AG04449 (cell line): ENCODE results near the gene MIER2.

Source experiments
- CTCF ChIA-PET: fragments of 350-600 bp; formaldehyde crosslinking; extraction: SDS; loops from one replicate; lab custom pipeline; 2021; ENCODE audit warnings: antibody characterized with exemption; lab: Yijun Ruan, JAX
- POLR2A ChIA-PET: fragments of 400-600, 350-600 bp; formaldehyde crosslinking; extraction: SDS; loops from one replicate; lab custom pipeline; 2020; ENCODE audit warnings: antibody characterized with exemption, inconsistent platforms; lab: Yijun Ruan, JAX
- DNase-seq: peaks from one replicate; pipeline ENCODE4 v3.0.0-alpha.2; 2010; ENCODE audit warnings: low read depth, low spot score
- H3K4me3 ChIP-seq: 2 replicates; pipeline ENCODE4 v1.5.1; 2011; ENCODE audit warnings: low read depth, mild to moderate bottlenecking, control low read depth, low read length
- TF ChIP-seq, protein P1 (sequence below): IDR thresholded peaks from one replicate; pipeline ENCODE4 v1.5.1; 2011; ENCODE audit warnings: mild to moderate bottlenecking, moderate library complexity, low read length, control low read depth, inconsistent platforms; ENCODE audit not compliant: insufficient read depth; ENCODE audit errors: missing control alignments

Gene MIER2

DNA sequence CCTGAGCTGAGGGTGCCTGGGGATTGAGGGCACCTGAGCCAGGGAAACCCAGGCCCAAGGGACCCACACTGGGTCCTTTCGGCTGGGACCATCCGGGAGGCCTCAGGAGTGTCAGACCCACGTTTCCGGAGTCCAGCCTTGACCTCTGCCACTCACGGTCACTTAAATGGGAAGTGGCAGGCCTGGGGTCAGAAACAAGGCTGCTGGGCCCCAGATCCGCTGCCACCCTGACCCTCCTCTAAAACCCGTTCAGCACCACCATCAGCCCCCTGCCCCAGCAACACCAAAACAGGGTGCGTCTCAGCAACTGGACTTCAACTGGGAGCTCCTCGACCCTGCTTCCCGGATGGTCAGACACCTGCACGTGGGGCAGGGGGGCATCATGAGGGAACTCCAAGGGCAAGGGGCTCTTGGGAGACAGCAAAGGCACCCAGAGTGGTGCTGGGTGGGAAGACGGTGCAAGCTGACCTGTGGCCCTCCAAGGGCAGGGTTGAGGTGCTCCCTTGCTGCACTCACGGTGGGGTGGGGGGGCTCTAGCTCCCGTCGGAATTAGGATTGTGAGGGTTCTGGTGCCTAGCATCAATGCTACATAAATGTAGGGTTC, 52.2 kb downstream of the MIER2 start:
- TF ChIP-seq, protein P1, sequence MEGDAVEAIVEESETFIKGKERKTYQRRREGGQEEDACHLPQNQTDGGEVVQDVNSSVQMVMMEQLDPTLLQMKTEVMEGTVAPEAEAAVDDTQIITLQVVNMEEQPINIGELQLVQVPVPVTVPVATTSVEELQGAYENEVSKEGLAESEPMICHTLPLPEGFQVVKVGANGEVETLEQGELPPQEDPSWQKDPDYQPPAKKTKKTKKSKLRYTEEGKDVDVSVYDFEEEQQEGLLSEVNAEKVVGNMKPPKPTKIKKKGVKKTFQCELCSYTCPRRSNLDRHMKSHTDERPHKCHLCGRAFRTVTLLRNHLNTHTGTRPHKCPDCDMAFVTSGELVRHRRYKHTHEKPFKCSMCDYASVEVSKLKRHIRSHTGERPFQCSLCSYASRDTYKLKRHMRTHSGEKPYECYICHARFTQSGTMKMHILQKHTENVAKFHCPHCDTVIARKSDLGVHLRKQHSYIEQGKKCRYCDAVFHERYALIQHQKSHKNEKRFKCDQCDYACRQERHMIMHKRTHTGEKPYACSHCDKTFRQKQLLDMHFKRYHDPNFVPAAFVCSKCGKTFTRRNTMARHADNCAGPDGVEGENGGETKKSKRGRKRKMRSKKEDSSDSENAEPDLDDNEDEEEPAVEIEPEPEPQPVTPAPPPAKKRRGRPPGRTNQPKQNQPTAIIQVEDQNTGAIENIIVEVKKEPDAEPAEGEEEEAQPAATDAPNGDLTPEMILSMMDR, result no peak
- CTCF ChIA-PET, result interaction anchor here (1.9 kb wide), 1 partner anchor 25 kb away, joined by 9 read pairs; no protein-coding TSS in a partner anchor
- H3K4me3 ChIP-seq, result no peak overlapping the region
- DNase-seq, result no peak
- POLR2A ChIA-PET, result no interaction called here

DNA sequence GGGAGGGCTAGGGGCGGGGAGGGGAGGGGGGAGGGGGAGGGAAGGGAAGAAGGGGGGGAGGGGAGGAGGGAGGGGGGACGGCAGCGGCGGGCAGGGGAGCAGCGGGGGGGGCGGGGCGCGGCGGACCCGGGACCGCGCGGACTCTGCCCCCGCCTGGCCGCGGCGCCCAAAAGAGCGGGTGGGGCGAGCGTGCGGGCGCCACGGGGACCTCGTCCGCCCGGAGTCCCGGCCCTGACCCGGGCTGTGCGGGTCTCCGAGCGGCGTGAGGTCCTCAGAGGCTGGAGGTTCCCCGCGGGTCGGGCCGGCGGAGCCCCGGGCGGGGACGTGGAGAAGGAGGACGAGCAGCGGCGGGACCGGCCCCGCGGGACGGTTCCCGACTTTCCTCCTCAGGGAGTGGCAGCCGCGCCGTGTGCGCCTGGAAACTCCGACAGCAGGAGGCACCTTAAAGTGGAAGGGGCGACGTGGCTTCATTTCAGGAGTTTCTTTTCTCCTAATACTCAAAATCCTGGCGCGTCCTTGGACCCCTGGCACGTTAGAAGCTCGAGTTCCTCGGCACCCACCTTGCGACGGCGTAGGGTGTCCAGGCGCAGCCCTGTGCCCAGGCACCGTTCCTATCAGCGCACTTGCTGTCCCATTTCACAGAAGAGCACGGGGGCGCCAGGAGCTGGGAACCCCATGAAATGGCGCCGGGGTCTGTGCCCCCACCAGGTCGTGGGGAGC, 52.9 kb downstream of the MIER2 start:
- ChIA-PET CTCF (no interaction called here), POLR2A (no interaction called here)
- H3K4me3 ChIP-seq, result peak overlapping the region; percentile 18; the same call in 1 of the 2 replicates
- DNase-seq, result no peak
- TF ChIP-seq, protein P1, result no peak

DNA sequence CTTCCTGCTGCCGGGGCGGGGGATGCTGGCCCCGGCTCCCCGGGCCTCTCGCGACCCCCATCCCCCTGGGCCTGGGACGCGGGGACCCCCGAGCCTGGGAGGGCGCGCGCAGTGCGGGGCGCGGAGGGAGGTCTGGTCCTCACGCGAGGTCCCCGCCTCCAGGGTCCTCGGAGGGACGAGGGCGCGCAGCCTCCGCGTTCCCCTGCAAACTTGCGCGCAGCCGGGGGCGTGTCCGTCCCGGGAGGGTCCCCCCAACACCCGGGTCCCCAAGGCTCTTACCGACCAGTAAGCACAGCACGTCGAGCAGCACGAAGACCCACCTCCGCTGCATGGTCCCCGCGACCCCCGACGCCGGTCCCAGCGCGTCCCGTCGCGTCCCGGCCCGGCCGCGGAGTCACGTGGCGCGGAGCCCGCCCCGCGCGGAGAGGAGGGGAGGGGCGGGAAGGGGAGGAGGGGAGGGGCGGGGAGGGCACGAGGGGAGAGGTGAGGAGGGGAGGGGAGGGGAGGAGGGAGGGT, 53.5 kb downstream of the MIER2 start, which contains the start of gene PLPP2:
Gene PLPP2, minus strand, starts transcription at position 398 of the 516 bp plus-strand sequence. Its CDS starts 67 bp downstream, at position 331.
- TF ChIP-seq, protein P1, result no peak
- peak within 1 kb of the TSS; percentile 60 for H3K4me3 ChIP-seq
- DNase-seq, result no peak
- ChIA-PET CTCF (no interaction called here), POLR2A (no interaction called here)

DNA sequence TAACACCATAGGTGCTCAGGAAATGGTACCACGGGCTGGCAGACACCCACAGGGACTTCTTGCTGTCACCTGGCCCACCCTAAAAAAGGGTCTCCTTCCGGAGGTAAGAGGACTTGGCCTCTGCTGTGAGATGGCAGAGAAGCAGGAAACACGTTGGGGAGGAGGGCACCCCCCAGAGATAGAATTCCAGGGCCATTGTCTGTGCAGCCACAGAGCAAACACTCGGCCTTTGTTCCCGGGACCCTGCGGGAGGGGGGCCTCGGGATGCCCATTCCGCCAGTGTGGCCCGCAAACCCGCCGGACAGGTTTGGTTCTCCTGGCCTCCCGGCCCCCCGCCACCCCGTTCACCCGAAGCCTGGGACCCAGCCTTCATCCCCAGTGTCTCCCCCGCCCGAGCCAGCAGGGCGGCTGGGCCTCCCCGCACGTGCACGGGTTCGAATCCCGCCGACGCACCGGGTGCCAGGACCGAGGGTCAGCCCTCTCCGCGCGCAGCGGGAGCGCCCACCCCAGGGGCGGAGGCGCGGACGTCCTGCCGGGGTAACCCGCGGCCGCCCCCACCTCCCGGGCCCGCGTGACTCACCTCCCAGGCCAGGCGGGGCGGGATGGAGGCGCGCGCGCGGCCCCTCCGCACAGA, 54.1 kb downstream of the MIER2 start:
- ChIA-PET POLR2A (no interaction called here), CTCF (no interaction called here)
- TF ChIP-seq, protein P1, result no peak
- no peak for DNase-seq
- H3K4me3 ChIP-seq, result peak overlapping the region; percentile 60

DNA sequence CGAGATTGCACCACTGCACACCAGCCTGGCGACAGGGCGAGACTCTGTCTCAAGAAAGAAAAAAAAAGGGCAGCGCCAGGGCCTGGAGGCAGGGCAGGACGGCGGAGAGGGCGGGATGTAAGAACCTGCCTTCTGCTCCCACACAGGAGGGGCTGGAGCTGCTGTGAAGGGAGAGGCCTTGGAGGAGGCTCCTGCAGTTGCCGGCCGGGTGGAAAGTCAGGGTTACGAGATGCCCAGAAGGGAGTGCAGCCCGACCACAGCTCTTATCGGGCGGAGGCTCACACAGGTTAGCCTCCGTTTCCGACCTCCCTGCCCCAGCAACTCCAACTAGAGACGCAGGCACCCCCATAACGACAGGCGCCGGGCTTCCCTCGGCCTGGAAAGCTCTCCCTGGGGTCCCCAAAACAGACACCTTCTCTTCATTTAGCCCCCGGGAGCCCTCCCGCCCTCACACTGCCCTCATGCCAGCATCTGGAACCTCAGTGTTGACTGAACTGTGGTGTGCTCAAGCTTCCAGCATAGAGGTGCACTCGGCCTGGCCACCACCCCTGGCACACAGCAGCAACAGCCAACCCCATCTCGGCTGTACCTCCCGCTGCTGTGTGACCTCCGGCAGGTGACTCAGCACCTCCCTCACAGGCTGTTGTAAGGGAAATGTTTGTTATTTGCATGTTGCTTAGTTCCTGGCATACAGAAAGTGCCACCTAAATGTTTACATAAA, 54.8 kb downstream of the MIER2 start:
- TF ChIP-seq, protein P1, result no peak
- POLR2A ChIA-PET, result no interaction called here
- DNase-seq, result no peak
- CTCF ChIA-PET, result no interaction called here
- no peak overlapping the region for H3K4me3 ChIP-seq

DNA sequence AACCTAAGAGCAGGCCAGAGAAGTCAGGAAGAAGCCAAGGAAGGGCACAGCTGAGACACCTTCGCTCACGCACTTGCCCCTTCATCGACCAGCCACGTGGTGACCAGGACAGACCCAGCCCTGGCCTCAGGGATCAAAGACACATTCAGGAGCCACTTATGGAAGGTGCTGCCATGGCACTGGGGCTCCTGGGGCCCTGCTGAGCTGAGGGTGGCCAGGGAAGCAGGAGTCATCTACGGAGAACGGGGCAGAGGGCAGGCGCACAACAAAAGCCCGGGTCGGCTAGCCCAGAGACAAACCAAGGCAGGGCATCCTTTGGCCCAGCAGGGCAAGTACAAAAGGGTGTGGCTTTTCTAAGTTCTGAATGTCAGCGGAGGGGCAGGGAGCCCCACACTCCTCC, 55.7 kb downstream of the MIER2 start:
- POLR2A ChIA-PET, result no interaction called here
- CTCF ChIA-PET, result no interaction called here
- TF ChIP-seq, protein P1, result no peak
- no peak for DNase-seq
- no peak overlapping the region for H3K4me3 ChIP-seq
